ENCODE results near the gene GADD45A.

The GADD45A gene

DNA sequence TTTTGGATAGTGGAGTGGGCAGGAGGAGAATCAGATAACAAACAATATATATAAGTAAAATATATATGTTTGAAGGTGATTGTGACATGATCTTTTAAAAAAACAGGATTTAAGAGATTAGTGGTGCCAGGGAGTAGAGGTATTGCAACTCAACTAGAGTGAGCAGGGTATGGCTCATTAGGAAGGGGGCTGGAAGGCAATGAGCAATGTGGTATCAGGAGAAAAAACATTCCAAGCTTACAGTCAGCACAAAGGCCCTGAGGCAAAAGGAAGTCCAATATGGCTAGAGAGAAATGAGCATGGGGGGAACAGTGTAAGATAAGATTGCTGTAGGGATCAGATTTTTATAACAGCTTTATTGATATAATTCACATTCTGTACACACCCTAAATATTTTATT, 5.3 kb upstream of the GADD45A start:
- Histone ChIP-seq H3K9me3 (replicated peaks; ENCODE audit: insufficient read depth, low read length) (no peaks in the 10 kb centered on the region), H3K27me3 (replicated peaks; ENCODE audit: insufficient read depth, low read length) (no peaks in the 10 kb centered on the region), H3K79me2 (ENCODE audit: low read length) (no peaks in the 10 kb centered on the region), H3K27ac (ENCODE audit: low read length) (no peak overlapping the region), H4K20me1 (ENCODE audit: insufficient read depth, low read length) (no peaks in the 10 kb centered on the region), H3K9me2 (replicated peaks; ENCODE audit: insufficient read depth, low read length) (no peaks in the 10 kb centered on the region), H3F3A (ENCODE audit: insufficient read depth, low read length) (no peaks in the 10 kb centered on the region), H3K36me3 (replicated peaks; ENCODE audit: insufficient read depth, low read length) (no peaks in the 10 kb centered on the region), H3K4me2 (ENCODE audit: low read depth, low read length) (no peak overlapping the region), H3K4me1 (ENCODE audit: low read length) (peaks cover 28% of the 10 kb centered on the region), H3K4me3 (ENCODE audit: low read length) (no peak overlapping the region), H3K9ac (ENCODE audit: low read length) (no peak overlapping the region), H2AFZ (ENCODE audit: low read length) (no peak overlapping the region)
- DNase-seq, result no peak
- no peak for TF ChIP-seq CTCF (IDR thresholded peaks at IDR 0.05; ENCODE audit: low read length)
- TF ChIP-seq EZH2phosphoT487 (IDR thresholded peaks at IDR 0.05; ENCODE audit: low read length), result no peak
- TF ChIP-seq EZH2 (optimal IDR thresholded peaks at IDR 0.05; ENCODE audit: low read depth, low read length), result no peak

- TF ChIP-seq CTCF (IDR thresholded peaks at IDR 0.05; ENCODE audit: low read length), result no peak
- no peak for TF ChIP-seq EZH2phosphoT487 (IDR thresholded peaks at IDR 0.05; ENCODE audit: low read length)
- no peak for TF ChIP-seq EZH2 (optimal IDR thresholded peaks at IDR 0.05; ENCODE audit: low read depth, low read length)
- no peak overlapping the region for H3K27ac ChIP-seq (ENCODE audit: low read length)
- H3K9me3 ChIP-seq (replicated peaks; ENCODE audit: insufficient read depth, low read length), result no peaks in the 10 kb centered on the region
- no peak for DNase-seq
- H3K4me1 ChIP-seq (ENCODE audit: low read length), result peaks cover 21% of the 10 kb centered on the region
- H3K79me2 ChIP-seq (ENCODE audit: low read length), result peaks cover 2% of the 10 kb centered on the region
- H3K4me3 ChIP-seq (ENCODE audit: low read length), result no peak overlapping the region
- H3K4me2 ChIP-seq (ENCODE audit: low read depth, low read length), result no peak overlapping the region
- no peak overlapping the region for H2AFZ ChIP-seq (ENCODE audit: low read length)
- no peaks in the 10 kb centered on the region for H3K36me3 ChIP-seq (replicated peaks; ENCODE audit: insufficient read depth, low read length)
- H3K9me2 ChIP-seq (replicated peaks; ENCODE audit: insufficient read depth, low read length), result no peaks in the 10 kb centered on the region
- peaks cover 3% of the 10 kb centered on the region for H3F3A ChIP-seq (ENCODE audit: insufficient read depth, low read length)
- H3K27me3 ChIP-seq (replicated peaks; ENCODE audit: insufficient read depth, low read length), result no peaks in the 10 kb centered on the region
- no peak overlapping the region for H3K9ac ChIP-seq (ENCODE audit: low read length)
- no peaks in the 10 kb centered on the region for H4K20me1 ChIP-seq (ENCODE audit: insufficient read depth, low read length)
These were observed 4.5 kb upstream of the GADD45A start for GRCh38 chr1:67680486-67680885.

- Histone ChIP-seq H4K20me1 (ENCODE audit: insufficient read depth, low read length) (no peaks in the 10 kb centered on the region), H3K27ac (ENCODE audit: low read length) (no peak overlapping the region), H3F3A (ENCODE audit: insufficient read depth, low read length) (peaks cover 19% of the 10 kb centered on the region), H3K27me3 (replicated peaks; ENCODE audit: insufficient read depth, low read length) (no peaks in the 10 kb centered on the region), H3K4me3 (ENCODE audit: low read length) (no peak overlapping the region), H2AFZ (ENCODE audit: low read length) (no peak overlapping the region), H3K79me2 (ENCODE audit: low read length) (peaks cover 25% of the 10 kb centered on the region), H3K9ac (ENCODE audit: low read length) (no peak overlapping the region), H3K4me1 (ENCODE audit: low read length) (peaks cover 11% of the 10 kb centered on the region; the same call in 1 of the 2 replicates), H3K4me2 (ENCODE audit: low read depth, low read length) (no peak overlapping the region), H3K36me3 (replicated peaks; ENCODE audit: insufficient read depth, low read length) (no peaks in the 10 kb centered on the region; the same call in 1 of the 2 replicates), H3K9me3 (replicated peaks; ENCODE audit: insufficient read depth, low read length) (no peaks in the 10 kb centered on the region), H3K9me2 (replicated peaks; ENCODE audit: insufficient read depth, low read length) (no peaks in the 10 kb centered on the region)
- TF ChIP-seq CTCF (IDR thresholded peaks at IDR 0.05; ENCODE audit: low read length) (no peak), EZH2phosphoT487 (IDR thresholded peaks at IDR 0.05; ENCODE audit: low read length) (no peak), EZH2 (optimal IDR thresholded peaks at IDR 0.05; ENCODE audit: low read depth, low read length) (no peak)
- DNase-seq, result no peak
These were observed 2.3 kb upstream of the GADD45A start for GRCh38 chr1:67682659-67683197.
